GM23338 (cell line): ENCODE data around the gene B4GALT4. TPM values are rescaled to one million over a fixed set of nuclear protein-coding genes. Genes with fewer than 3 reads are reported as not detected.

Source experiments
- ATAC-seq: fragments of 200-7000 bp; cut with Tn5 transposase; 3 replicates; pipeline ENCODE4 v1.9.1; 2020
- DNase-seq: peaks from one replicate; pipeline ENCODE4 v3.0.0-alpha.2; 2015; ENCODE audit warnings: low spot score
- H2AFZ ChIP-seq: fragments of 200-600 bp; sonication (generic); 2 replicates; pipeline ENCODE4 v1.8.0; 2016; ENCODE audit warnings: antibody characterized with exemption, mild to moderate bottlenecking, moderate library complexity
- H3F3A ChIP-seq: fragments of 200-600 bp; sonication (generic); replicated peaks from 2 replicates; pipeline ENCODE4 v1.8.0; 2017; ENCODE audit warnings: antibody characterized with exemption, mixed run types, low read depth
- H3K27ac ChIP-seq: fragments of 200-600 bp; sonication (generic); 2 replicates; pipeline ENCODE4 v1.6.1; 2016; ENCODE audit warnings: low read depth
- H3K27me3 ChIP-seq: fragments of 200-600 bp; sonication (generic); 2 replicates; pipeline ENCODE4 v1.8.0; 2016; ENCODE audit warnings: mild to moderate bottlenecking, mixed run types, moderate library complexity; ENCODE audit not compliant: insufficient read depth
- H3K36me3 ChIP-seq: fragments of 200-600 bp; sonication (generic); 2 replicates; pipeline ENCODE4 v1.8.0; 2016; ENCODE audit warnings: mild to moderate bottlenecking; ENCODE audit not compliant: insufficient read depth
- H3K4me1 ChIP-seq: fragments of 200-600 bp; sonication (generic); 2 replicates; pipeline ENCODE4 v1.8.0; 2016; ENCODE audit warnings: mild to moderate bottlenecking, moderate library complexity; ENCODE audit not compliant: insufficient read depth
- H3K4me2 ChIP-seq: fragments of 200-600 bp; sonication (generic); 2 replicates; pipeline ENCODE4 v1.7.1; 2017; ENCODE audit warnings: mixed run types
- H3K4me3 ChIP-seq: fragments of 200-600 bp; sonication (generic); 2 replicates; pipeline ENCODE4 v1.6.1; 2016; ENCODE audit warnings: mixed run types
- H3K79me2 ChIP-seq: fragments of 200-600 bp; sonication (generic); replicated peaks from 2 replicates; pipeline ENCODE4 v1.8.0; 2017; ENCODE audit warnings: mild to moderate bottlenecking; ENCODE audit not compliant: insufficient read depth
- H3K9me2 ChIP-seq: fragments of 200-600 bp; sonication (generic); 2 replicates; pipeline ENCODE4 v1.8.0; 2017; ENCODE audit not compliant: insufficient read depth
- H4K20me1 ChIP-seq: fragments of 200-600 bp; sonication (generic); replicated peaks from 2 replicates; pipeline ENCODE4 v1.8.0; 2017; ENCODE audit warnings: mild to moderate bottlenecking; ENCODE audit not compliant: insufficient read depth
- H3K27ac Mint-ChIP-seq: 2 replicates; pipeline ENCODE4 v1.8.0; 2020; ENCODE audit warnings: inconsistent platforms, mild to moderate bottlenecking, moderate library complexity, mixed read lengths
- H3K27me3 Mint-ChIP-seq: 3 replicates; pipeline ENCODE4 v1.8.0; 2022; ENCODE audit warnings: low read depth, mild to moderate bottlenecking, moderate library complexity, mixed read lengths, inconsistent platforms; ENCODE audit not compliant: insufficient read depth, poor library complexity
- H3K36me3 Mint-ChIP-seq: 3 replicates; pipeline ENCODE4 v1.8.0; 2021; ENCODE audit warnings: low read depth, mild to moderate bottlenecking, inconsistent platforms, moderate library complexity, mixed read lengths
- H3K4me1 Mint-ChIP-seq: 3 replicates; pipeline ENCODE4 v1.8.0; 2020; ENCODE audit warnings: mild to moderate bottlenecking, inconsistent platforms, mixed read lengths
- H3K4me3 Mint-ChIP-seq: 3 replicates; pipeline ENCODE4 v1.8.0; 2021; ENCODE audit warnings: moderate library complexity, mild to moderate bottlenecking, inconsistent platforms, mixed read lengths
- H3K9me3 Mint-ChIP-seq: 3 replicates; pipeline ENCODE4 v1.8.0; 2020; ENCODE audit warnings: moderate library complexity, mild to moderate bottlenecking, inconsistent platforms, mixed read lengths
- CTCF ChIP-seq, 2 experiments: fragments of 200-600 bp in 1 of 2; sonication (generic) in 1 of 2; conservative IDR thresholded peaks; 2 replicates each; pipeline versions ENCODE4 v1.5.1 to v1.6.1; 2016 to 2017; ENCODE audit warnings: antibody characterized with exemption in 2 of 2, low read depth in 2 of 2, mild to moderate bottlenecking in 2 of 2, moderate library complexity in 1 of 2
- EZH2 ChIP-seq: fragments of 200-600 bp; sonication (generic); IDR thresholded peaks from one replicate; pipeline ENCODE4 v1.8.0; 2017; ENCODE audit warnings: antibody characterized with exemption, mild to moderate bottlenecking, low read depth; ENCODE audit not compliant: unreplicated experiment
- JUNB ChIP-seq: IDR thresholded peaks from one replicate; pipeline ENCODE4 v1.6.1; 2016; ENCODE audit warnings: antibody characterized with exemption; ENCODE audit not compliant: unreplicated experiment
- NANOG ChIP-seq: IDR thresholded peaks from 2 replicates; pipeline ENCODE4 v1.6.1; 2016; ENCODE audit warnings: antibody characterized with exemption, borderline replicate concordance
- POLR2AphosphoS5 ChIP-seq: IDR thresholded peaks from 2 replicates; pipeline ENCODE4 v1.6.1; 2016; ENCODE audit warnings: antibody characterized with exemption, low read depth
- REST ChIP-seq: IDR thresholded peaks from one replicate; pipeline ENCODE4 v1.6.1; 2018; ENCODE audit warnings: antibody characterized with exemption; ENCODE audit not compliant: unreplicated experiment
- STAT1 ChIP-seq: IDR thresholded peaks from one replicate; pipeline ENCODE4 v1.6.1; 2016; ENCODE audit warnings: antibody characterized with exemption; ENCODE audit not compliant: unreplicated experiment
- ZNF114 ChIP-seq: fragments of 250-450 bp; sonication (Bioruptor Pico); IDR thresholded peaks from 2 replicates; pipeline ENCODE4 v1.5.0; 2020; ENCODE audit warnings: mild to moderate bottlenecking, moderate library complexity
- ZNF331 ChIP-seq: fragments of 250-450 bp; sonication (Bioruptor Pico); IDR thresholded peaks from 2 replicates; pipeline ENCODE4 v1.5.0; 2020; ENCODE audit warnings: low read depth, mild to moderate bottlenecking, moderate library complexity
- polyA plus RNA-seq: library from polyadenylated mRNA; unstranded; fragments of >200 nt; fragmentation: Nextera tagmentation; extraction: Ambion mirVana; gene quantifications from 2 replicates; pipeline ENCODE4 v1.2.1, GENCODE V29; 2016
- total RNA-seq: library from RNA; depleted of rRNA; stranded (reverse); fragments of >200 nt; shearing (Covaris generic); gene quantifications from 2 replicates; pipeline ENCODE4 v1.2.3, GENCODE V29; 2014

B4GALT4 gene
- total and polyA plus RNA-seq, 2 experiments from 2014 or later: 38.3 to 45.3 TPM

DNA sequence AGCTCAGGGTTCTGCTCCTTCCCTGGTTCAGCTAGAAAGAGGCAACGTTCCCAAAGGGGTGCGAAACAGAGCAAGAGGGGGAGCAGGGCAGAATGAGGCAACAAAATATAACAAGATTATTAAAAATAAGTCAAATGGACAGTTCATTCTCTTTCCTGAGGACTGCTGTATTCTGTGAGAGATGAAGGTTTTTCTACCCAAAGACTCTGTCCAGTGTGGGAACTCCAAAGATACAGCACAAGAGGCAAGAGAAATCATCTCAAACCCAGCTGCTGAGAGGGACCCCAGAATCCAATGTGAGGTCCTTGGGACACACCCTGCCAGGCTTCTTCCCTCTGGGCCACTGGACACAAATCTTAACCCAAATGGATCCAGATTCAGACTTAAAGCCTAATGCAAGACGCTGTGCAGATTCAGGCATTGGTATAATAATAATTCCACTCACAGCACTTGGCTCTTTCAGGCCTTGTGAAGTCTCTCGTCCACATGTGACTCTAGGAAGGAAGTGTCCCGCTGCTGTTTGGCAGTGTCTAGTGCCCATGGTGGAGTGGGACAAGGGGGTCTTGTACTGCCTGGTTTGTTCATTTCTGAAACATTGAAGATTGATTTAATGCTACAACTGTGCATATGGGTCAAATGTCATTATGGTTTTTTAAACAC, 39.0 kb upstream of the B4GALT4 start:
- peak overlapping the region; percentile 32; the same call in 1 of the 2 replicates for H3K27ac ChIP-seq
- peaks cover 32% of the 10 kb centered on the region for H3K9me3 Mint-ChIP-seq
- H3K9me2 ChIP-seq: no peaks in the 10 kb centered on the region
- 0 out of 2 replicates have a peak, but pooled peaks cover 3% of the 10 kb centered on the region for H3K36me3 ChIP-seq
- no peaks in the 10 kb centered on the region for H3F3A ChIP-seq
- no peak overlapping the region for H3K4me3 ChIP-seq
- peaks cover 23% of the 10 kb centered on the region for H3K36me3 Mint-ChIP-seq
- H3K27me3 Mint-ChIP-seq: peaks cover 4% of the 10 kb centered on the region
- no peaks in the 10 kb centered on the region for H4K20me1 ChIP-seq
- no peak overlapping the region for H3K4me3 Mint-ChIP-seq
- no peaks in the 10 kb centered on the region for H3K79me2 ChIP-seq
- peaks cover 18% of the 10 kb centered on the region for H3K4me1 Mint-ChIP-seq
- DNase-seq (no peak), ATAC-seq (no peak)
- peak overlapping the region; percentile 99 for H2AFZ ChIP-seq
- H3K4me1 ChIP-seq: peaks cover 10% of the 10 kb centered on the region
- H3K27ac Mint-ChIP-seq: no peak overlapping the region; the same call in none of the 2 replicates
- peak overlapping the region; percentile 60 for H3K4me2 ChIP-seq
- no peaks in the 10 kb centered on the region for H3K27me3 ChIP-seq
- TF ChIP-seq POLR2AphosphoS5: no peak

DNA sequence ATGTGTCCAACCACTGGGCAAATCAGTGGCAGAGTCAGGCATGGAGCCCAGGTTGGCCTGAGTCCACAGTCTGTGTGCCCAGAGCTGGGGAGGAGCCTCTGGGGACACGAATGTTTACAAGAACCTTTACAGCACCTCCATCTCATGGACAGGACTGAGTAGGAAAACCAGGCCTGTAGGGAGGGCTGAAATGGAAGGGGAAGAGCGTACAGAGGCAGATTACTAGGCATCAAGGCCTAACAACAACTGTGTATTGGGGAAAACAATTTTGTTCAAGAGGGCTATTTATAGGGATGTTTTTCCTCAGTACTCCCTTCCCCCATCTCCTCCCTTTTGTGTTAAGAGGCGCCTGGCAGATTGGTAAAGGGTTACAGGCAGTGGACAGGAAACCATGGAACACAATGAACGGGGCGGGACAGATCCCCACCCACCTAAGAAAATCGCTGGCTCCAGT, 38.5 kb upstream of the B4GALT4 start:
- peaks cover 23% of the 10 kb centered on the region for H3K36me3 Mint-ChIP-seq
- peaks cover 28% of the 10 kb centered on the region for H3K9me3 Mint-ChIP-seq
- peak overlapping the region; percentile 99 for H2AFZ ChIP-seq
- no peaks in the 10 kb centered on the region for H3F3A ChIP-seq
- peak; percentile 59 for ATAC-seq
- peaks cover 10% of the 10 kb centered on the region for H3K4me1 ChIP-seq
- H3K36me3 ChIP-seq: 0 out of 2 replicates have a peak, but pooled peaks cover 3% of the 10 kb centered on the region
- peak overlapping the region; percentile 32; the same call in 1 of the 2 replicates for H3K27ac ChIP-seq
- H4K20me1 ChIP-seq: no peaks in the 10 kb centered on the region
- peak overlapping the region; percentile 75 for H3K27ac Mint-ChIP-seq
- H3K9me2 ChIP-seq: no peaks in the 10 kb centered on the region
- H3K4me3 ChIP-seq: no peak overlapping the region
- no peak overlapping the region for H3K4me3 Mint-ChIP-seq
- H3K27me3 Mint-ChIP-seq: peaks cover 4% of the 10 kb centered on the region
- DNase-seq: no peak
- H3K27me3 ChIP-seq: no peaks in the 10 kb centered on the region
- peaks cover 19% of the 10 kb centered on the region for H3K4me1 Mint-ChIP-seq
- peak overlapping the region; percentile 60 for H3K4me2 ChIP-seq
- no peaks in the 10 kb centered on the region for H3K79me2 ChIP-seq
- TF ChIP-seq POLR2AphosphoS5 (no peak), EZH2 (no peak), JUNB (no peak), CTCF (conservative IDR thresholded peaks at IDR 0.05; ENCODE audit: low read depth in 2 of 2) (no peak), STAT1 (no peak), NANOG (no peak), ZNF331 (no peak), REST (no peak), ZNF114 (CRISPR knock-in tag) (no peak)
